ENCODE results near the gene WNT3.
"Not testable (repeated sequence)": the region's sequence is repeated elsewhere in the genome, so short reads cannot be mapped to it uniquely, and the experiment has no call there.

WNT3 gene

GRCh38 chr17:46813920-46814319 lies 4.6 kb downstream of the WNT3 start:
- no peak for DNase-seq (ENCODE audit: low read depth in 2 of 2)

- no peak for DNase-seq (ENCODE audit: low read depth in 2 of 2)
Observed at GRCh38 chr17:46812624-46813318, 5.7 kb downstream of the WNT3 start.

GRCh38 chr17:46811978-46812583 lies 6.4 kb downstream of the WNT3 start:
- DNase-seq (ENCODE audit: low read depth in 2 of 2) = no peak

GRCh38 chr17:46810837-46811236 lies 7.7 kb downstream of the WNT3 start:
- no peak for DNase-seq (ENCODE audit: low read depth in 2 of 2)

- DNase-seq (ENCODE audit: low read depth in 2 of 2) = no peak
Observed at GRCh38 chr17:46809110-46809571, 9.4 kb downstream of the WNT3 start.

- DNase-seq (ENCODE audit: low read depth in 2 of 2) = no peak
Observed at GRCh38 chr17:46805771-46806170, 12.7 kb downstream of the WNT3 start.

- no peak for DNase-seq (ENCODE audit: low read depth in 2 of 2)
Observed at GRCh38 chr17:46803544-46803943, 14.9 kb downstream of the WNT3 start.

- DNase-seq (ENCODE audit: low read depth in 2 of 2) = no peak
Observed at GRCh38 chr17:46802800-46803199, 15.7 kb downstream of the WNT3 start.

GRCh38 chr17:46800573-46800972 lies 17.9 kb downstream of the WNT3 start:
- no peak for DNase-seq (ENCODE audit: low read depth in 2 of 2)

- no peak for DNase-seq (ENCODE audit: low read depth in 2 of 2)
Observed at GRCh38 chr17:46796956-46797530, 21.4 kb downstream of the WNT3 start.

GRCh38 chr17:46796524-46796923 lies 22.0 kb downstream of the WNT3 start:
- DNase-seq (ENCODE audit: low read depth in 2 of 2) = no peak

- no peak for DNase-seq (ENCODE audit: low read depth in 2 of 2)
Observed at GRCh38 chr17:46796084-46796483, 22.4 kb downstream of the WNT3 start.

GRCh38 chr17:46795379-46795952 lies 23.0 kb downstream of the WNT3 start:
- DNase-seq (ENCODE audit: low read depth in 2 of 2) = no peak

- DNase-seq (ENCODE audit: low read depth in 2 of 2) = no peak
Observed at GRCh38 chr17:46794318-46794717, 24.2 kb downstream of the WNT3 start.

GRCh38 chr17:46793541-46793940 lies 25.0 kb downstream of the WNT3 start:
- no peak for DNase-seq (ENCODE audit: low read depth in 2 of 2)

- DNase-seq (ENCODE audit: low read depth in 2 of 2) = not testable (repeated sequence)
Observed at GRCh38 chr17:46793023-46793422, 25.5 kb downstream of the WNT3 start.

- DNase-seq (ENCODE audit: low read depth in 2 of 2) = no peak
Observed at GRCh38 chr17:46792071-46792470, 26.4 kb downstream of the WNT3 start.

GRCh38 chr17:46791531-46791930 lies 27.0 kb downstream of the WNT3 start:
- no peak for DNase-seq (ENCODE audit: low read depth in 2 of 2)

- no peak for DNase-seq (ENCODE audit: low read depth in 2 of 2)
Observed at GRCh38 chr17:46790216-46790615, 28.3 kb downstream of the WNT3 start.

GRCh38 chr17:46789610-46790009 lies 28.9 kb downstream of the WNT3 start:
- no peak for DNase-seq (ENCODE audit: low read depth in 2 of 2)

GRCh38 chr17:46788796-46789195 lies 29.7 kb downstream of the WNT3 start:
- no peak for DNase-seq (ENCODE audit: low read depth in 2 of 2)

GRCh38 chr17:46788300-46788699 lies 30.2 kb downstream of the WNT3 start:
- DNase-seq (ENCODE audit: low read depth in 2 of 2) = no peak

- no peak for DNase-seq (ENCODE audit: low read depth in 2 of 2)
Observed at GRCh38 chr17:46787478-46787877, 31.0 kb downstream of the WNT3 start.
